HG02642 (cell line): ENCODE data around the gene MTRF1.
"Not testable (repeated sequence)": the region's sequence is repeated elsewhere in the genome, so short reads cannot be mapped to it uniquely, and the experiment has no call there.

Experiments
- ATAC-seq: cut with Tn5 transposase; IDR thresholded peaks from one replicate; pipeline ENCODE4 v1.9.1; 2021; ENCODE audit warnings: mild to moderate bottlenecking; ENCODE audit not compliant: unreplicated experiment, poor library complexity

MTRF1 gene

GRCh38 chr13:41179593-41180250, 83.7 kb downstream of the MTRF1 start:
- ATAC-seq: no peak

GRCh38 chr13:41178040-41178439, 85.3 kb downstream of the MTRF1 start:
- ATAC-seq: no peak

DNA sequence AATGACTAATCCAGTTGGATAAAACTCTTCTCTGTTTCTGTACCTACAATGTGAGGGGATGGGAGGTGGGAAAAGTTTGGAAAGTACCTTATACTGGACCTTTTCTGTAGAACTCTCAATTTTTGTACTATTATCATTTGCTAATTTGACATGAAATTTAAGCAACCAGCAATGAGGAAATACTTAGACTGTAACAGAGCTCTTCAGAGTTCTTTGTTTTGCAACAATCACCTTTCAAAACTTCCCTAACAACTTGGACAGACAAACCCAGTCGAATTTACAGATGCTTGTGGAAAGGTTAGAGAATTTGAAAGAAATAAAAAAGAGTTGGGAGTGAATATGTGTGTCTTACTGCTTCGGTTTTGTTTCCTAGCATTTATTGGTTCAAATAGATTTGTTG, 85.8 kb downstream of the MTRF1 start:
- no peak for ATAC-seq

DNA sequence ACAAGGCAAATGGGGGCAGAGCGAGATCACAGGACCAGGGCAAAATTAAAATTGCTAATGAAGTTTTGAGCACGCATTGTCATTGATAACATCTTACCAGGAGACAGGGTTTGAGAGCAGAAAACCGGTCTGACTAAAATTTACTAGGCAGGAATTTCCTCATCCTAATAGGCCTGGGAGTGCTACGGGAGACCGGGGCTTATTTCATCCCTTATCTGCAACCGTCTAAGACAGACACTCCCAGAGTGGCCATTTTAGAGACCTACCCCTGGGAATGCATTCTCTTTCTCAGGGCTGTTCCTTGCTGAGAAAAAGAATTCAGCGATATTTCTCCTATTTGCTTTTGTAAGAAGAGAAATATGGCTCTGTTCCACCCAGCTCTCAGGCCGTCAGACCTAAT, 87.8 kb downstream of the MTRF1 start:
- not testable (repeated sequence) for ATAC-seq
